K562 treated with DMSO at 1 percent for 12 hours (cell line): Measurements from ENCODE around the gene SCG3. TPM values are rescaled to one million over a fixed set of nuclear protein-coding genes. Genes with fewer than 3 reads are reported as not detected.

Source experiments
- total RNA-seq: library from RNA; unstranded; fragments of 300-600 nt; gene quantifications from 2 replicates; pipeline ENCODE4 v1.2.3, GENCODE V29; 2022; ENCODE audit not compliant: insufficient read depth

SCG3 gene
- total RNA-seq: 4.3 and 10.2 TPM in 2 replicates

DNA sequence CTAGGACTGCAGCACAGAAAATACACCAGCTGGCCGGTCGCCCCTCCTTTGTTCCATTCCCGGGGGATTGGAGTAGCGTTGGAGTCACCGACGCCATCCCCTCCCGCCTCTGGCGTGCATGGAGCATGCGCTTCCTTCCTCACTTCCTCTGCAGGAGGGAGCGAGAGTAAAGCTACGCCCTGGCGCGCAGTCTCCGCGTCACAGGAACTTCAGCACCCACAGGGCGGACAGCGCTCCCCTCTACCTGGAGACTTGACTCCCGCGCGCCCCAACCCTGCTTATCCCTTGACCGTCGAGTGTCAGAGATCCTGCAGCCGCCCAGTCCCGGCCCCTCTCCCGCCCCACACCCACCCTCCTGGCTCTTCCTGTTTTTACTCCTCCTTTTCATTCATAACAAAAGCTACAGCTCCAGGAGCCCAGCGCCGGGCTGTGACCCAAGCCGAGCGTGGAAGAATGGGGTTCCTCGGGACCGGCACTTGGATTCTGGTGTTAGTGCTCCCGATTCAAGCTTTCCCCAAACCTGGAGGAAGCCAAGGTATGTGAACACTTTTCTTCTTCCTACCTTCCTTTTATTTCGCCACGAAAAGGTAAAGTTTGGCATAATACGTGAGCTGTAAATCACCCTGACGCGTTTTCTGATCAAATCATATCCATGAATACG, at the start of gene SCG3:
Gene SCG3 (plus strand): TSS at position 201 of the 661 bp plus-strand sequence. CDS start 253 bp downstream, at position 454.

GRCh38 chr15:51737522-51738305, 56.4 kb downstream of the SCG3 start, which contains the start of gene LYSMD2:
LYSMD2 (minus strand) TSS chr15:51737655; CDS start chr15:51737622, 33 bp downstream.

GRCh38 chr15:51750792-51751696, 69.7 kb downstream of the SCG3 start, which contains the start of gene TMOD2:
TMOD2 (plus strand) TSS chr15:51751597; CDS start chr15:51766442, 14,845 bp downstream.

Other genes starting within 250 kb of the SCG3 start
- gene DMXL2, start 58.7 kb upstream of the SCG3 start, total RNA-seq: 16.3 and 72.6 TPM in 2 replicates
- gene LYSMD2, start 56.2 kb downstream of the SCG3 start, total RNA-seq: 7.2 and 10.2 TPM in 2 replicates
- gene TMOD2, start 70.1 kb downstream of the SCG3 start, total RNA-seq: 1.7 and 6.4 TPM in 2 replicates
- gene TMOD3, start 148.2 kb downstream of the SCG3 start, total RNA-seq: 8.1 and 15.8 TPM in 2 replicates